NCI-H2196 treated with DMSO at 0.1 percent for 48 hours (cell line): Measurements from ENCODE around the gene C2orf72.
"Not testable (repeated sequence)": the region's sequence is repeated elsewhere in the genome, so short reads cannot be mapped to it uniquely, and the experiment has no call there.

ENCODE experiments used
- DNase-seq: peaks from one replicate; lab custom pipeline; 2025; ENCODE audit not compliant: unreplicated experiment; lab: John Stamatoyannopoulos, UW

C2orf72 gene

DNA sequence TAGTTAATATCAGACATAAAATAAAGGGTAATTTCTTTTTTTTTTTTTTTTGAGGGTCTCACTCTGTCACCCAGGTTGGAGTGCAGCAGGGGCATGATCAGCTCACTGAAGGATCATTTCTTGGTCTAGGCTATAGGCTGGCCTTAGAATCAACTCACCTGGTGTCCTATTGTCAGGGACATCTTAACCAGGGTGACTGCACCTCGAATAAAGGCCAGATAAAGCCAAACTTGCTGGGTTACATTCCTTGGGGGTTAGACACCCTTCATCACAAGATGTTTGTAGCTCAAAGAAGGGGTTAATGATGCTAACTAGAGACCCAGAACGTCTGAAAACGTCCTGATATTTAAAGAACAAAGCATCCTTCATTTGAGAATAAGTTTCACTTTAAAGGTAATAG, 23.5 kb upstream of the C2orf72 start:
- no peak for DNase-seq

DNA sequence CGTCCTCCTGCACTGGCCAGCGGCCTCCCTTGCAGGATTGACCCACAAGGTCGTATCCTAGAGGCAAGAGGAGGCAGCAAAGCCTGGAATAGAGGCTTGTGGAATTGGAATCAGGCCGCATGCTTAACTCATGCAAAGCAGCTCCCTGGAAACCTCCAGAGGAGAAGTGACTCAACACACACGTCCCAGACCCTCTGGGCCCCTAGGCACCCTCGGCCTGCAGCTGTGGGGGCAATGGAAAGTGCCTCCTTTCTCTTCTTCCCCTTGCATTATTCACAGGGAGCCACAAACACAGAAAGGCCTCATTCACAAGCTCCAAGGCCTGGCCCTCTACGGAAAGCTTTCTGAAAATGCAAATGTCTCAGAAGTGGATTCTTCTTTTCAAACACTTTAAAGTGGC, 21.8 kb upstream of the C2orf72 start:
- no peak for DNase-seq

DNA sequence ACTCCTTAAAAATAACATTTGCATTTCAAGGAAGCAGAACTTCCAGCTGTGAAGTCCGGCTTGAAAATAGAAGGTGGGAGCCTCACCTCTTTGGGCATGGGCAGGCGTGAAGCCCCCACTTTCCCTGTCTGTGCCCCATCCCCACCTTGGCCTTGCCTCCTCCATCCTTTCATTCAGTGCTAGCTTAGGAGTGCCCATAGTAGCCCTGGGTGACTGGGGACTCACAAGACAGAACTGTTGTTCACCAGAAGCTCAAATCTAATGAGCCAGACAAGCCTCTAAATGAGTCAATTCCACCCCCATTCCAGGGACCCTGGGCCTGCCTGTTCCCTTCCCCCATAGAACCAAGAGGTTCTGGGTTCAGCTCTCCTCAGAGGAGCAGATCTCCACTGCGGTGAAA, 21.4 kb upstream of the C2orf72 start:
- DNase-seq = no peak

- DNase-seq = no peak
These were observed 20.6 kb upstream of the C2orf72 start for GRCh38 chr2:231016566-231017230.

DNA sequence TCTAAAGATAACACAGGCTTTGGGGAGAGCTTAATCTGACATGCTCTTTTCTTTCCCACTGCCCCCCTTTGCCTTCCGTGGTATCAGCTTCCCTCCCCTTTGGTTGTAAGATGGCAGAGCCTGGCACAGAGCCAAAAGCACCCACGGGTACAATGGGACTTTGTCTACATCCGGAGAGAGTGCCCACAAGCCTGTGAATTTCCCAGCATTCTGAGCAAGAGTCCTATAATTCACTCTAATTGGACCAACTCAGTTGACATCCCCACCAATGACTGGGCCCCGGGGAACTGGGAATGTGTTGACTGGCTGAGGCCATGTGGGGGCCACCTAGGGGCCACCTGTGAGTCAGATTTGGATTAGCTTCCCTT, 20.1 kb upstream of the C2orf72 start:
- no peak for DNase-seq

DNA sequence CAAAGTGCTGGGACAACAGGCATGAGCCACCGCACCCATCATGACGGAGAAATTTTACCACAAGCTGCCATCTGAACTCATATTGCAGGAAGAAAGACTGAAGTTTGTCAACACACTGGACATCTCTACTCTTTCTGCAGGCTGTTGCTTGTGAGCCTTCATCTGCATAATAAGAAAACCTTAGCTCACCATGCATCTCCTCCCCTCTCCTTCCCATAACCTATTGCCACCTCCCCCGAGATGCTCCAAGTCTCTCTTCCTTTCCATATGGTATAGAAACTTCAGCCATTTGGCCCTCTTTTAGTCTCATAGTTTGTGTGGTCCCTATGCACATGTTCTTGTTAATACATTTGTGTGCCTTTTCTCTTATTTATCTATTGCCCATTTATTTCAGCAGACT, 19.1 kb upstream of the C2orf72 start:
- no peak for DNase-seq

DNA sequence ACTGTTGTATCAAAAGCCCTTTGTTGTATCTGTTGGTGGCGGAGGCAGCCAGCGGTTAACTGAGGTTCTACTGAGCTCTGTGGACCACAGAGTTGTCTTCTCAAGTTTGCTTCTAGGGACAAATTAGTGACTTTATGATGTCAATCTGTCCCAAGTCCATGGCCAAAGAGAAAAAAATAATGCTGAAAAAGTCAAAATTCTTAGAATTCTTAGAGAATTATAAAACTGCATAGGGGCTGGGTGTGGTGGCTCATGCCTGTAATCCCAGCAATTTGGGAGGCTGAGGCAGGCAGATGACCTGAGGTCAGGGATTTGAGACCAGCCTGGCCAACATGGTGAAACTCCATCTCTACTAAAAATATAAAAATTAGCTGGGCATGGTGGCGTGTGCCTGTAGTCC, 12.3 kb upstream of the C2orf72 start:
- DNase-seq = not testable (repeated sequence)

GRCh38 chr2:231028889-231029288, 8.4 kb upstream of the C2orf72 start:
- DNase-seq = no peak

DNA sequence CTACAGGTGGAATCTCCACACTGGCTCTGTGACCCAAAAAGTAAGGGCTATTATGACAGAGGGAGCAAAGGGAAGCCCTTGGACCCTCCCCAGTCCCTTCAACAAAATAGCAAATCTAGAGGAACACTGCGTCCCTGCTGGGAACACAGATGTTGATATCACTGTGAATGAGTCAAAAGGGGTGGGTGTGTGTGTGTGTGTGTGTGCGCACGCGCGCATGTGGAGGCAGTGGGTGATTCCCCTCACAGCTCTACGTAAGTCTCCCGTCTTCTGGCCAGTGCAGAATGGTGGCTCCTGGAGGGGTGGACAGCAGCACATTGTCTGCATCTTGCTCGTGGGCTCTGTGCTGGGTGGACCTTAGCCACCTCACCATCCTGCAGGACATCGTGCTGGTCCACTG, 7.8 kb upstream of the C2orf72 start:
- no peak for DNase-seq

GRCh38 chr2:231030725-231031124, 6.6 kb upstream of the C2orf72 start:
- DNase-seq = no peak

DNA sequence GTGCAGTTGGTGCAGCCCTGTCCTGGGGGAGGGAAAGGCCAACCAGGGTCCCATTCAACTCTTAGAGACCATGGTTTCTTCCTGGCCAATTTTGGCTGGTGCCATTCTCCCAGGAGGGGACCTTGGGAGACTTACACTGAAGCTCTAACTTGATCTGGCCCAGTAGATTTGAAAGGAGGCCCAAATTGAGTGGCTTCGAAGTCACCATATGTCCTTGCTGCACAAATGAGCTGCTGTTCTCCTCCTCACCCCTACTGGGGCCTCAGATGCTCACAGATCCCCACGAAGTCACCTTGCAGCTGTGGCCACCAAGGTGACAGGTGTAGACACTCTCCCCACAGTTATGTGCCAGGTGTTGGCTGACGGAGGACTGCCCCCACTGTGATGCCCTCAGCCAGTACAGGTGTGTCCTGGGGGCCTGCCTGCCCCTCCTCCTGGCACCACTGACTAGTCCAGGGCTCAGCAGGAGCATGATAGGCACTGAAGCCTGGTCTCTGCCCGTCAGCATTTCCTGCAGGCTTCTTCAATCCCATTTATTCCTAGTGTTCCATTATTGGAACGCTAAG, 4.7 kb upstream of the C2orf72 start:
- DNase-seq = no peak

DNA sequence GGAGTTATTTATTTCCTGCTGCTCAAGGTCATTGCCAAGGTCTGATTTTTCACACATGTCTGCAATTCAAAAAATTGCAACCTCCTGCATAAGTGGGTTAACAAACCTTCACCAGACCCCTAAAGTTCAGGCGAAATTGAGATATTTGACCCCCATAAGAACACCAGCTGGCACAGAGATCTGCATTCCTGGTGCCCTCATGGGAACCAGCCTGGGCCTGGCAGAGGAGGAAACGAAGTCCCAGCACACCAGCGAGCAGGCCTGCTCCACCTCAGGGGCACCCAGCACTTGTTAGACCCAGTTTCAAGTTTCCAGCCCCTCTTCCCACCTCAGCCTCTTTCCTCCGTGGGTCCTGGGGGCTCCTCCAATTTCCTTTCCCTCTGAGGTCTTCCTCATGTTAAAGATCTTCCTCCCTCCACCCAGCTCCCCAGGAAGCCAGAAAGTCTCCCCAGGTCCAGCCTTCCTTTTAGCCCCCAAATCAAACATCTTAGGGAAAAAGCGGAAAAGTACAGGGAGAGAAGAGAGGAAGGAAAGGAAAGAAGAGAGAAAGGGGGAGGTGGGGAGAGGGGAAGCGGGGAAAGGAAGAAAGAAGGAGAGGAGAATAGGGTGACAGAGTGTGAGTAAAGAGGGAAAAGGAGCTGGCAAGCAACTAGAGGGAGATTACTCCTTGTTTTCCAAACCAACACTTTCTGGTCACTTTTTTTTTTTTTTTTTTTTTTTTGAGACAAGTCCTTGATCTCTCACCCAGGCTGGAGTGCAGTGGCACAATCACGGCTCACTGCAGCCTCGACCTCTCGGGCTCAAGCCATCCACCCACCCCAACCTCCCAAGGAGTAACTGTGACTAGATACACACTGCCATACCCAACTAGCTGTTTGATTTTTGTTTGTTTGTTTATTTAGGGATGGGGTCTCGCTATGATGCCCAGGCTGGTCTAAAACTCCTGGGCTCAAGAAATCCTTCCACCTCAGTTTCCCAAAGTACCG, 3.9 kb upstream of the C2orf72 start:
- no peak for DNase-seq

- no peak for DNase-seq
These were observed 2.9 kb upstream of the C2orf72 start for GRCh38 chr2:231034291-231034882.

DNA sequence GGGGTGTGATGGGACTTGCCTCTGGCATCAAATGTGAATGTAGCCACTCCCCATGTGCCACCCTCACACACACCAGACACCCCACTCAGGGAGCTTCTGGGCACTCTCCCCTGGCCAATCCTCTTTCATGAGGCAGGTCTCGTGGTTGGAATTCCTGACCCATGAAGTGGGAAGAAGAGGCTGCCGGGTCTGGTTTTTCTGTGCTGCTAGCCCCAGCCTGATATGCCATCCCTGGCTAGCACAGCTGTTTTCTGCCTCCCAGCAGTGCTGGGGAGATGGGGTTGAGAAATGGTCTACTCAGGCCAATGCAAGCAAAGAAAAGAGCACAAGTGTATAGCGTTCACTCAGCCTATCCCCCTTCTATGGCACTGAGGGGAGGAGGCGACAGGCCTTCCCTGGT, 1.2 kb upstream of the C2orf72 start:
- DNase-seq = no peak

DNA sequence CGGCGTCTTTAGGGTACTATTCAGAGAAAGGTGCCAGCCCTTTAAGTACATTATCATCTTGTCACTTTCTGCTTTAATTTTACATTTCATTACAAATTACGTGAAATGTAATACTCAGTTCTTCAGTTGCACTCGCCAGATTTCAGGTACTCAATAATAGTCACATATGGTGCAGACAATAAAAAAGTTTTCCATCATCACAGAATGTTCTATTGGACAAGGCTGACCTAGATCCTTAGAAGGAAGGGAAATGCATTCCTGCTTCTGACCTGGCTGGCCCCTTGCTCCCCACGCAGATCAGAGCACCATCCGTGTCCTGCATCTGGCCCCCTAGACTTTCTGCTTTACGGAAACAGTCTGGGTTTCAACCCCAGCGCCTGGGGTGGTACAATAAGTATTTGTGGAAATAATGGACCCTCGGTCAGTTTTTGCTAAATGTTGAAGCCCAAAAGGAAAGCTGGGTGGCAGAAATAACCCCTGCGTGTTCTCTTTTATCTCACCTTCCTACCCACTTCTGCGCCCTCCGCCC, 681 bp upstream of the C2orf72 start:
- DNase-seq = no peak

DNA sequence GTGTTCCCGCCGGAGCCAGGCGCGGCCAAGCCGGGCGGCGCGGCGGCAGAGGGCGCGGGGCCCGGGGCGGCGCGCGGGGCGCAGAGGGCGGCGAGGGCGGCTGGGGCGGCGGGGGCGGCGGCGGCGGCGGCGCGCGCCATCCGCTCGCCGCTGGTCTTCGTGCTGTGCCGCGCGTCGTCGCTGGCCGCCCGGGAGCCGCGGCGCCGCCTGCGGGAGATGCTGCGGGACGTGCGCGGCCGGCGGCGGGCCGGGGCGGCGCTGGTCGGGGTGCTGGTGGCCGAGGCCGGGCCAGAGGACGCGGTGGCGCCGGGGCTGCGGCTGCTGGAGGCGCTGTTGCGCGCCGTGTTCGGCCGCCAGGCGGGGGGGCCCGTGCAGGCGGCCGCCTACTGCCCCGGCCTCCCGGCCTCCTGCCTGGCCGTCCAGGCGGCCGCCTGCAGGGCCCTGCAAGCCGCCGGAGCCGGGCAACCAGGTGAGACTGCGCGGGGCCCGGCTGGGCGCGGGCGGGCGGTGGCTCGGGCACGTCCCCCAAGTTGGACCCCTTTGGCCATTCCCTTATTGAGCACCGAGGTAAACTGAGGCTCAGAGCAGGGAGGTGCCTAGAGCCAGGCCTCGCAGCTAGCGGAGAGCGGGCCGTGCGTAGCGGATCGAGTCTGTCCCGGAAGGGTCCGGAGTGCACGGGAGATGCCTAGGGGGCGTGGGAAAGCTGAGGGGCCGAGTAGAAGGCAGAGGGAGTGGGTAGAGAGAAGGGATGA, 584 bp downstream of the C2orf72 start:
- DNase-seq = no peak

DNA sequence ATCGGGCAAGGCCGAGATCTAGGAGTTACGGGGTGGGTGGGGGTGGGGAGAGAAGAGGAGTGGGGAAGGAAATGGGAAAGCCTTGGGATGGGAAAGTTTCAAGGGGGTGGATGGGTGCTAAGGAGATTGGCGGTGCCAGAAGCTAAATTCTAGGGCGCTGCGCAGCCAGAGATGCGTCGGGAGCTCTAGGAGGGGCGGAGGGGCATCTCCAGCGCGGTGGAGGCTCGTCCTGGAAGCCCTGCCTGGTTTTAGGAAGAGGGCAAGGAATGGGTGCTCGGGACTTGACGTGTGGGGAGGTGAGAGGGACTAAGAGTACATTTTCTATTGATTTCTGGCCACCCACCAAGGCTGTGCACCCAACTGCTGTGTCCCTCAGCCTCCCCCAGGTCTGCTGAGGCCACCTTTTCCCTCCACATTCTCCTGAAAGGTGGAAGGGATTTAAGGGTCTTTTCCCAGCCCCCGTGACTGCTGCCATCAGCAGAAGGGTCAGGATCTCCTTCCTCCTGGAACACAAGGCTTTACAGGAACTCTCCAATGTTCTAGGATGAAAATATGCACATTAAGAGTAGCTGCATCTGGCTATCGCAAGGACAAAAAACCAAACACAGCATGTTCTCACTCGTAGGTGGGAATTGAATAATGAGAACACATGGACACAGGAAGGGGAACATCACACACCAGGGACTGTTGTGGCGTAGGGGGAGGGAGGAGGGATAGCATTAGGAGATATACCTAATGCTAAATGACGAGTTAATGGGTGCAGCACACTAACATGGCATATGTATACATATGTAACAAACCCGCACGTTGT, 1.4 kb downstream of the C2orf72 start:
- no peak for DNase-seq

- no peak for DNase-seq
These were observed 2.0 kb downstream of the C2orf72 start for GRCh38 chr2:231039294-231039664.

GRCh38 chr2:231039821-231040364, 2.6 kb downstream of the C2orf72 start:
- no peak for DNase-seq
